NOMO-1 treated with dmso at 0.1 percent for 144 hours (cell line): ENCODE data around the gene TAGLN.

Experiments used
- DNase-seq: peaks from one replicate; lab custom pipeline; 2025; ENCODE audit not compliant: unreplicated experiment; lab: John Stamatoyannopoulos, UW

The TAGLN gene

DNA sequence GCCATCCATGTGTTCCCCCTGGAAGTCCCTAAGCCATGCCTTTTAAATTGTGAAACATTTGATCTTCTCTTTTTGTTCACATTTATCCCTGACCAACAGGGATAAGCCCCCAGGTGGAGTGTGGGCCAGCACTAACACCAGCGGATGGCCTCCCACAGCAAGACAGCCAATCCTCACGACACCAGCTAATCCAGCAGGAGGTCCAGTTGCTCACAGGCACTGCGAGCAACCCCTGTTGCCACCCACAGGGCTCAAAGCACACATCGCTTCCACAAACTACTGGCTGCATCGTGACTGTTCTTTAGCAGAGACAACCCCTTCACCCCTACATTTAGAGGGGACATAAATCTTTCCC, 30.7 kb downstream of the TAGLN start:
- no peak for DNase-seq

GRCh38 chr11:117230286-117230961, 31.3 kb downstream of the TAGLN start:
- no peak for DNase-seq

DNA sequence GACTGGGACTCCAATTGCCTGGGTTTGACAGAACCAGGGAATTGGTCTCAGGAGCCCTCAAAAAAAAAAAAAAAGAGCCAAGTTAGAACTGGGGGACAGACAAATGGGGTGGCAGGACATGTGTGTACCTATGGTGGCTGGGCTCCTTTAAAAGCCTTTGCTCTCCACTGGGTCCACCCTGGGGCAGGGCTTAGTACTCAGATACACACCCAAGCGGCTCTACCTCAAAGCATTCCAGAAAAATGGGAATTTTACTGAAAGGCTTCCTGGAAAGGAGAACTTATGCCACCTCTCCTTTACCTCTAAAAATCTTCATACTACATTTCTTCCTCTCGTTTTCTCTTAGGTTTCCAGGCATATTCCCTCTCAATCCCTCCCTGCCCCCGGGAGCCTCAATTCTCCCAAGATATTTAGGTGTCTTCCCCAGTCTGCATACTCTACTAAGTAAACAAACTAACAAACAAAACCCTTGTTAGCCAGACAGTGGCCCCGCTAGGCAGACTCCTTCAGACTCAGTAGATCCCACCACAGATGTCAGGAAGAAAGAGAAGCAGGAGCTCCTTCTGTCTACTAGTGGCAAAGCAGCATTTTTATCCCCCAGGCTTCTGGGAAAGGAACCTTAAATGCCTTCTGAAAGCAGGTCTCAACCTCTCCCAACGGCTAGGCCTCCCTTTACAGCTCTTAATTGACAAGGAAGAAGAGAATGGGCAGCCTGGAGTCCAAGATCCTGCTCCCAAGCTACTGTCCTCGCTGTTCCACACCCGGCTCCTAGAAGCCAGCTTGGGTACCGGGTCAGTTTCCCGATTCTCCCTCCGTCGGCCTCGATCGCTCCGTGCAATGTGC, 32.0 kb downstream of the TAGLN start:
- no peak for DNase-seq

DNA sequence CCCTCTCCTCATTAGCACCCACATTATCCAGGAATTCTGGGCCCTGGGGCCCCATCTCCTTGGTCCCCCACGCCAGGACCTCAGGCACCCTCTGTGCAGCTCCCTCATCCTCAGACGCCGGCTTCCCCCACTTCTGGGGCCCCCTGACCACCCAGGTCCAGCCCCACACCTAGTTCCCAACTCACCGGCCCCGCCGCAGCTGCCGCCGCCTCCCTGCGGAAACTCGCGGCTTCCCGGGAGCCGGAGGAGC, 32.6 kb downstream of the TAGLN start, which contains the start of gene PCSK7:
Gene PCSK7 (minus strand): TSS at position 232 of the 250 bp plus-strand sequence. CDS start 2,229 bp downstream, outside the sequence.
- no peak for DNase-seq

GRCh38 chr11:117232092-117232878, 33.1 kb downstream of the TAGLN start, which contains the start of gene RNF214:
TSS of gene RNF214 (plus strand) at chr11:117232671. CDS start at chr11:117234273, 1,602 bp downstream.
- peak; percentile 71 for DNase-seq

DNA sequence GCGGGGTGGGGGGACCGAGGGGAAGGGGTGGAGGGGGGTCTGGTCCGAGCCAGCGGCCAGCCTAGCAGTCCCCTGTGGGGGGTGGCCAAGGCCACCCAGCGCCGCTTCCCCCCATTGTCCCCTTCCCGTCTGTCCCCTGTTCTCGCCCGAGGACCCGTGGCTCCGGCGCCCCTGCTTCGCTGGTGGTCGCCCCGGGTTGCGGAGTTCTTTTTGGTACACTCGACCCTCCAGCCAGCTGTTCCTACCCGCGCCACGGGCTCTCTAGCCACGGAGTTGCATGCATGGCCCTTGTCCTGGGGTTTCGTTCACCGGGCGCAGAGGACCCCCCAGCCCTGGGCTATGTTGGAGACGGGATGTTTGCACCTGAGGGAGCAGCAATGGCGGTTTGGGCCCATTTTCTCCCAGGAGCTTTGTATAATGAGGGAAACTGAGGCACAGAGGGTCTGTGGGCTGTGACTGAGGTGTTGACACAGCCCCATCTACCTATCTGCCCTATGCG, 33.8 kb downstream of the TAGLN start:
- no peak for DNase-seq

- no peak for DNase-seq
These were observed 39.1 kb downstream of the TAGLN start for GRCh38 chr11:117238221-117238620.

DNA sequence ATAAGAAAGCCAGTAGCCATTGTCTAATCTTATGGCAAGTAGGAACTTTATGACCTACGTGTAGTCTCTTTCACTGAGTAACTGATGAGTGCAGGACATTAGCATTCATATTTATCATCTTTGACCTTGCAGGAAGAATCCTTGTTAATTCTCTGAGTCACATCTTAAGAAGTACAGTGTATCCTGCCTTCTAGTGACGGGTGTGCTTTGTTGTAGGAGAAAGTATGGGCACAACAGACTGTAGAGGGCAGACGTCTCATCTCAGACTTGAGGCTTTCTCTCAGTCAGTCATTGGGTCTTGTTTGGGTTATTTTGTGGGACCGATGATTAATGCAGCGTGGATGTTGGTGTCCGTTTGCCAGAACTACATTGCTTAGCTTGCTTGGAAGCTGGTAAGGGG, 40.1 kb downstream of the TAGLN start:
- DNase-seq = no peak

- DNase-seq = no peak
These were observed 49.2 kb downstream of the TAGLN start for GRCh38 chr11:117248341-117248740.

GRCh38 chr11:117249571-117249970, 50.4 kb downstream of the TAGLN start:
- no peak for DNase-seq

GRCh38 chr11:117251506-117251905, 52.3 kb downstream of the TAGLN start:
- DNase-seq = no peak

GRCh38 chr11:117255966-117256365, 56.8 kb downstream of the TAGLN start:
- DNase-seq = no peak

DNA sequence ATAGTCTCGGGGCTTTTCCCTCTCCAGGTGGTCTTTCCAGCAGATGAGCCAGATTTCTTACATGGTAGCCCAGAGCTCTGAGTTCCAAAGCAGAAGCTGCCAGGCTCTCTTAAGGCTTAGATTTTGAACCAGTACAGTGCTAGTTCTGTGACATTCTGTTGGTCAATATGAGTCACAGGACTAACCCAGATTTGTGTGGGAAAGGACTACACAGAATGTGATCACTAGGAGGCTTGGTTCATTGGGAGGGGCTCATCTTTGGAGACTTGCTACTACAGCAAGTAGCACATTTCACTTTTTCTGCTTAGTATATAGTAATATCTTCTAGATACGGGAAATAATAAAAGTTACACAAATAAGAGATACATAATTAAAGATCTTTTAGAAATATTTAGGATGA, 57.4 kb downstream of the TAGLN start:
- no peak for DNase-seq
